Mucosa of gallbladder (tissue), 1 donor: ENCODE results near the gene TSN. TPM values are rescaled to one million over a fixed set of nuclear protein-coding genes. Genes with fewer than 3 reads are reported as not detected.
A peak's percentile ranks its signal among the peaks of the same experiment; 100 is the strongest.
"Not testable (repeated sequence)": the region's sequence is repeated elsewhere in the genome, so short reads cannot be mapped to it uniquely, and the experiment has no call there.

ENCODE experiments used
- DNase-seq: peaks from one replicate; pipeline ENCODE4 v3.0.0-alpha.2; 2020; ENCODE audit warnings: low spot score
- total RNA-seq: library from RNA; stranded (reverse); gene quantifications from one replicate; pipeline ENCODE4 v1.2.1, GENCODE V29; 2021
- donor health status: DM: no; HTN: no; CAD: no.

TSN gene
- 76.5 TPM for total RNA-seq

GRCh38 chr2:121755237-121756111 is at the start of gene TSN:
TSN (plus strand) TSS chr2:121755651; CDS start chr2:121755780, 129 bp downstream.
- peak; percentile 97 for DNase-seq

DNA sequence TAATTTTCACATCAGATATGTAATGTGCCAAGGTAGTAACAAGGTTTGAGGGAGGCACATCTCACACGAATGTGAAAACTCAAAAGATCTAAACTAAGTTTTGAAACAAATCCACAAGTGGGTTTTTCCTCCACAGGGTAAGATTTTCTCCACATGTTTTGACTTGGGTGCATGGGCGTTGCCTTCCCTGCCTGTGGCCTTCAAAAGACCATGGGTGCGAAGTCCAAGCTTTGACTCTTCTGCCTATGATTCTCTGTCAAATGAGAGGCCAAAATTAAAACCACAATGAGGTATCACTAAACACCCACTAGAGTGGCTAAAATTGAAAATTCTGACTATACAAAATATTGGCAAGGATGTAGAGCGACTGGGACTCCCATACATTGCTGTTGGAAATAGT is 49.5 kb upstream of the TSN start:
- no peak for DNase-seq

GRCh38 chr2:121707344-121707919 is 48.0 kb upstream of the TSN start:
- DNase-seq: no peak

DNA sequence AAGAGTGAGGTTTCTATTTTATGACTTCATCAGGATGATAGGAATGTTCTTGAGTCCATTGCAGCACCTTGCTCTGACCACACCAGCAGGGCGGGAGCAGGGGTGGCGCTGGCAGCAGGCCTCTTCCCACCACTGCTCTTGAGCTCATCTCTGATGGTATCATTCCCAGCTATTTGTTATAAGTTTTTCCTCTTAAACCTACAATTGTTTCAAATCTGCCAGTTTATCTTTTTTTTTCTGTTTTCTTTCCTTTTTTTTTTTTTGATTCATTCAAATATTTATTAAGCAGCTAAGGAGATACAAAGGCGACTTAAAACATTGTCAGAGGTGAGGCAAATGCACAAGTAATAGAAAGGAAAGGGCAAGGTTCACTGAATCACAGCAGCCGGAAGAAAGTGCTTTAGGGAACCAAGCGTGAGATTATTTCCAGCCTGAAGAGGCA is 47.5 kb upstream of the TSN start:
- peak; percentile 20 for DNase-seq

DNA sequence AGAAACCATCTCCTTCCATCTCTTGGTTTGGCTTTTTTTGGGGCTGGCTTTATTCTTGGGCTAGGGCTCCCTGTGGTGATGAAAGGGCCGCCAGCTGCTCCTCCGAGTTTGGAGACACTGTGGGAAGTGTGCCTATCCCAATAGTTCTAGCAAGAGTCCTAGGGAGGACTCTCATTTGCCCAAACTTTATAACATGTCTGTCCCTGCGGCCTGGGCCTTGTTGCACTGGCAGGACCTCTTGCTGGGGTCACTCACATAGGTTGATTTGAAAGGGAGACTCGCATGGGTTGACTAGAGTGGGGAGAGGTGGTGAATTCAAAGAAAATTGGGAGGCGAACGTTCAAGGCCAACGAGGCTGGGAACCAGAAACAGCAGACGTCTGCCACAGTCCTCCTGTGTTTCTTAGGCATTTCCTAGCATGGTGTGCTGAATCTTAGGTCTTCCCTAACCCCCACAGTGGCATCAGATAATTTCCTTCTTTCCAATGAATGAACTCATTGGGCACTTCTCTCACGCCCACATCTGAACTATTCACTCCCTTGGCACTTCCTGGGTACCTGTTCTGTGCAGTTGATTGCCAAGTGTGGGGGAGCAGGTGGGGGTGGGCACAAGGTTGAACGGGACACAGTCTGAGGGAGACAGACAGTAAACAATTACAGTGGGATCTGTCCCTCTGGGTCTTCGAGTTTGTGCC is 45.5 kb upstream of the TSN start:
- DNase-seq: no peak

GRCh38 chr2:121710470-121711170 is 44.8 kb upstream of the TSN start:
- no peak for DNase-seq

GRCh38 chr2:121711481-121711880 is 44.0 kb upstream of the TSN start:
- DNase-seq: not testable (repeated sequence)

DNA sequence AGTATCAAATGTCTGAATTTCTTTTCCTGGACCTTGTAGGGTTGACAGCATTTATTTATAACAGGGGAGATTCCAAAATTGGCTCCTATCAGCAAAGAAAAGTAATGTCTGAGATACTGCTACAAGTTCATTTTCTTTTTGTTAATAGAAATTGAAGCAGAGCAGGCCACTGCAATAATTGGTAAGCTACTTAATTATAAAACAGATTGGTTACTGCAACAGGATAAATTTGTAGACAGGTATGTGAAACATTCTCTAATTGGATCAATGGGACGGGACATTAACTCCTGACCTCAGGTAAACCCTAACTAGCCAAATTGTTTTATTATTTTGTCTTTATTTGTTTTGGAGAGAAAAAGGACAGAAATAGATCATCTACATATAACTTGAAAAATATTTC is 39.3 kb upstream of the TSN start:
- DNase-seq: no peak

DNA sequence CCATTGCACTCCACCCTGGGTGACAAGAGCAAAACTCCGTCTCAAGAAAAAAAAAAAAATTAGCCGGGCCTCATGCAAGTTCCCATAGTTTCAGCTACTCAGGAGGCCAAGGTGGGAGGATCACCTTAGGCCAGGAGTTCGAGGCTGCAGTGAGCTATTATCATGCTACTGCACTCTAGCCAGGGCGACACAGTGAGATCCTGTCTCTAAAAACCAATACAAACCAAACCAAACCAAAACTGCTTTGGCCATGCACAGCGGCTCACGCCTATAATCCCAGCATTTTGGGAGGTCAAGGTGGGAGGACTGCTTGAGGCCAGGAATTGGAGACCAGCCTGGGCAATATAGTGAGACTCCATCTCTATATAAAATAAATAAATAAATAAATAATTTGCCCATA is 37.9 kb upstream of the TSN start:
- no peak for DNase-seq

DNA sequence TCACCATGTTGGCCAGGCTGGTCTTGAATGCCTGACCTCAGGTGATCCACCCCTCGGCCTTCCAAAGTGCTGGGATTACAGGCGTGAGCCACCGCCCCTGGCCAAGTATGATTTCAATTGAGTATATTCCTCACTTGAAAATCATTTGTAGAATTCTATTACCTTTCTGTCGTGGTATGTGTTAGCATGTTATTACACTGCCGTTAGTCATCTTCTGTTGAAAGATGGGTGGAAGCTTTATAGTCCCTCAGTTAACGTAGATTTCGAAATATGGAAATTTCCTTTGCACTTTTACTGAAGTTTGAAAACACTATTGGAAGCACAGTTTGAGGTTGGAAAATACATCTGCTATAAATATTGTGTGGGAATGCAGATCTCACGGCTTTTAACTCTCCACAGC is 33.5 kb upstream of the TSN start:
- DNase-seq: no peak

DNA sequence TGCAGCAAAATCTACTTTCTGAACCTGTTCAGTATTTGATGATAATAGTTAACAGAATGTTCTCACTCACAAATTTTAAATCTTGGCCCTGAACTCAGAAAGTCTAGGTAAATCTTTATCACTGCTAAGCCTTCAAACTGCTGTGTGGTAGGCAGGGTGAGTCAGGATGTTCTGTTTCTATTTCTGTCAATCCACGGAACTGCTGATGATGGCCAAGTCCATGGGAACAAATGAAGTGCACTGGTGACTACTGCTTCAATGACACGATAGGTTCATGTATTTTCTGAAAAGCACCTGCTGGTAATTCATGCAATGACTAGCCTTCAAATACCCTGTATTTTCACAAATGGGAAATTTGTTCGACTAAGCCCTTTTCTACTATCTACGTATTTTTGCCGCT is 33.0 kb upstream of the TSN start:
- DNase-seq: no peak

DNA sequence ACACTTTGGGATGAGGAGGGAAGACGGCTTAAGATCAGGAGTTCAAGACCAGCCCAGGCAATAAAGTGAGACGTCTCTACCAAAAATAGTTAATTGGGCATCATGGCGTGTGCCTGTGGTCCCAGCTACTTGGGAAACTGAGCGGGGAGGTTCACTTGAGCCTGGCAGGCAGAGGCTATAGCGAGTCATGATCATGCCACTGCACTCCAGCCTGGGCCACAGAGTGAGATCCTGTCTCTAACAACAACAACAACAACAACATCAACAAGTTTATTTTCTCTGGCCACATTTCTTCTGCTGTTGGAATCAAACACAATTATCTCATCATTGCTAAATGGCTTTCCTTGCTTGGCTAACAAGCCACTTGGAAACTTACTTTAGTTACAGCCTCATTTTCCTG is 32.1 kb upstream of the TSN start:
- no peak for DNase-seq

- DNase-seq: no peak
Observed at GRCh38 chr2:121727332-121727731, 28.1 kb upstream of the TSN start.

GRCh38 chr2:121727950-121728349 is 27.5 kb upstream of the TSN start:
- DNase-seq: no peak

GRCh38 chr2:121731366-121731765 is 24.1 kb upstream of the TSN start:
- DNase-seq: no peak

DNA sequence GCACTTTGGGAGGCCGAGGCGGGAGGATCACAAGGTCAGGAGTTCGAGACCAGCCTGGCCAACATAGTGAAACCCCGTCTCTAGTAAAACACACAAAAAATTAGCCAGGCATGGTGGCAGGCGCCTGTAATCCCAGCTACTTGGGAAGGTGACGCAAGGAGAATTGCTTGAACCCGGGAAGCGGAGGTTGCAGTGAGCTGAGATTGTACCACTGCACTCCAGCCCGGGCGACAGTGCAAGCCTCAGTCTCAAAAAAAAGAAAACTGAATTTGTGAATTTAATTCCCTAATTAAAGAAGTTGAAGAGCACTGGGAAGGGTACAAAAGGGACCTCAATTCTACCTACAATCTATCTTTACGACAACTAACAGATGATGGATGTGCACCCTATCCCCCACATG is 20.9 kb upstream of the TSN start:
- DNase-seq: not testable (repeated sequence)

DNA sequence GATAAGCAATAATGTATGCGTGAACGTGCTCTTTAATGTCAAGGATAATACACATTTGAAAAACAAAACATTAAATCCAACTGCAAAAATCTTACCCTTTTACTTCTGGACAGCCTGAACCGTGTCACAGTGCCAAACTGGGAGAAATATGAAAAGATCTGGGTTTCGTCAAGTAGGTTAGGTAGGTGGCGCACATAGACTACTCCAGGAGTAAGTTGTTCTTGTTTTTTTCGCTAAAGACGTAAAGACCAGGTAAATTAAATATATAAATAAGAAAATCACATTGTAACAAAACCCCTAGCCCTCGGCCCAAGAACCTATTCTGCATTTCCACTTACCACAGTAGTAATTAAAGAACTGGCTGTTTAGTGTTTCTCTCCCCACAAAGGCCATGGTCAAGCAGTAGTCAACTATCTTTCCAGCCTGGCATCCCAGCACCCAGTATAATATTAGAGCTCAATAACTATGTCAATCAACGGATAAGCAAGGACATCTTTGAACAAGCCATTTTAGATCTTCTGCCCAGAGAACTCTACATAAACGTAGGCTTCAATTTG is 19.9 kb upstream of the TSN start:
- DNase-seq: no peak

GRCh38 chr2:121736140-121736461 is 19.4 kb upstream of the TSN start:
- DNase-seq: no peak

- DNase-seq: peak; percentile 99
Observed at GRCh38 chr2:121736462-121737336, 18.8 kb upstream of the TSN start, which contains the start of gene NIFK. NIFK (minus strand) TSS chr2:121736875; CDS start chr2:121736850, 25 bp downstream.

DNA sequence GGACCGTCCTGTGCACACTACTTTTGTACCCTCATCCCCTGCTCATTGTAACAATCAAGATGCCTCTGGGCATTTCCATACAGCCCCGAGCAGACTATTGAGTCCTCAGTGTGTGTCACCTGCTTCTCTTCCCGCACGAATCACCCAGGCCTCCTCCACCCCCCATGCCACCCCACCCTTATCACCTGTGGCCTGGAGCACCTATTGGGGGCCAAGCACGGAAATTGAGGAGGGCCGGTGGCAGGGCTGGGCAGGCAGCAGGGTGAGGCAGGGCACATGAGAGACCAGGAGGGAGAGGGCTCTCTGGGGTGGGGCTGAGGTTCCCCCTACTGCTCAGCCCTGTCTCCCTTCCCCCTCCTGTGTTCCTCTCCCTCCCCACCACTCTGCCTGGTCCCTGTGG is 14.5 kb upstream of the TSN start:
- DNase-seq: no peak

DNA sequence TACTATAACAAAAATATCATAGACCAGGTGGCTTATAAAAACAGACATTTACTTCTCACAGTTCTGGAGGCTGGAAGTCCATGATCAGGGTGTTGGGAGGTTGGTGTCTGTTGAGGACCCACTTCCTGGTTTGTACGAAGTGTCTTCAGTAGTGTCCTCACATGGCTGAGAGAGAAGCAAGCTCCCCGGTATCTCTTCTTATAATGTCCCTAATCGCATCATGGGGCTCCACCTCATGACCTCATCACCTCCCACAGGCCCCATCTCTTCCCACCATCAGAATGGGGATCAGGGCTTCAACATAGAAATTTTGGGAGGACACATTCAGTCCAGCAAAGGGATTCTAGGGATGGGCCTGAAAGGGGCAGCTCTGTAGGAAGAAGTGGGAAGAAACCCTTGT is 14.0 kb upstream of the TSN start:
- no peak for DNase-seq
